ENCODE data around the gene CNTNAP2.
"Not testable (repeated sequence)": the region's sequence is repeated elsewhere in the genome, so short reads cannot be mapped to it uniquely, and the experiment has no call there.

CNTNAP2 gene

GRCh38 chr7:147593271-147594057 is 1476.9 kb downstream of the CNTNAP2 start:
- H3K9ac ChIP-seq (ENCODE audit: insufficient read length), result no peak overlapping the region
- TF ChIP-seq FOXP2 (optimal IDR thresholded peaks at IDR 0.05; ENCODE audit: control extremely low read depth, extremely low read length, insufficient read depth), result no peak
- TF ChIP-seq POLR2AphosphoS5 (IDR thresholded peaks at IDR 0.05; ENCODE audit: borderline replicate concordance, low read depth, low read length), result no peak
- TF ChIP-seq EZH2 (IDR thresholded peaks at IDR 0.05), result no peak
- no peaks in the 10 kb centered on the region for H3K36me3 ChIP-seq (ENCODE audit: insufficient read depth, low read length)
- DNase-seq (ENCODE audit: low read depth, low spot score), result no peak
- H3K27ac ChIP-seq, result no peak overlapping the region
- H3K9me3 ChIP-seq (ENCODE audit: low read depth, low read length), result no peaks in the 10 kb centered on the region
- no peak overlapping the region for H3K4me3 ChIP-seq

GRCh38 chr7:147595042-147595441 is 1478.4 kb downstream of the CNTNAP2 start:
- Histone ChIP-seq H3K9ac (ENCODE audit: insufficient read length) (no peak overlapping the region), H3K4me3 (no peak overlapping the region), H3K9me3 (ENCODE audit: low read depth, low read length) (no peaks in the 10 kb centered on the region), H3K36me3 (ENCODE audit: insufficient read depth, low read length) (no peaks in the 10 kb centered on the region), H3K27ac (no peak overlapping the region)
- no peak for DNase-seq (ENCODE audit: low read depth, low spot score)
- TF ChIP-seq POLR2AphosphoS5 (IDR thresholded peaks at IDR 0.05; ENCODE audit: borderline replicate concordance, low read depth, low read length) (no peak), FOXP2 (optimal IDR thresholded peaks at IDR 0.05; ENCODE audit: control extremely low read depth, extremely low read length, insufficient read depth) (no peak), EZH2 (IDR thresholded peaks at IDR 0.05) (no peak)

GRCh38 chr7:147598687-147599086 is 1482.1 kb downstream of the CNTNAP2 start:
- not testable (repeated sequence) for H3K36me3 ChIP-seq (ENCODE audit: insufficient read depth, low read length); H3K9ac ChIP-seq (ENCODE audit: insufficient read length); H3K27ac ChIP-seq; DNase-seq (ENCODE audit: low read depth, low spot score); H3K9me3 ChIP-seq (ENCODE audit: low read depth, low read length); H3K4me3 ChIP-seq

GRCh38 chr7:147605323-147605722 is 1488.7 kb downstream of the CNTNAP2 start:
- Histone ChIP-seq H3K27ac (no peak overlapping the region), H3K9ac (ENCODE audit: insufficient read length) (no peak overlapping the region), H3K9me3 (ENCODE audit: low read depth, low read length) (no peaks in the 10 kb centered on the region), H3K4me3 (no peak overlapping the region), H3K36me3 (ENCODE audit: insufficient read depth, low read length) (no peaks in the 10 kb centered on the region)
- TF ChIP-seq EZH2 (IDR thresholded peaks at IDR 0.05) (no peak), POLR2AphosphoS5 (IDR thresholded peaks at IDR 0.05; ENCODE audit: borderline replicate concordance, low read depth, low read length) (no peak), FOXP2 (optimal IDR thresholded peaks at IDR 0.05; ENCODE audit: control extremely low read depth, extremely low read length, insufficient read depth) (no peak)
- DNase-seq (ENCODE audit: low read depth, low spot score), result no peak

GRCh38 chr7:147607157-147607800 is 1490.7 kb downstream of the CNTNAP2 start:
- no peak overlapping the region for H3K4me3 ChIP-seq
- TF ChIP-seq FOXP2 (optimal IDR thresholded peaks at IDR 0.05; ENCODE audit: control extremely low read depth, extremely low read length, insufficient read depth) (no peak), POLR2AphosphoS5 (IDR thresholded peaks at IDR 0.05; ENCODE audit: borderline replicate concordance, low read depth, low read length) (no peak), EZH2 (IDR thresholded peaks at IDR 0.05) (no peak)
- no peak overlapping the region for H3K9ac ChIP-seq (ENCODE audit: insufficient read length)
- no peak overlapping the region for H3K27ac ChIP-seq
- H3K9me3 ChIP-seq (ENCODE audit: low read depth, low read length), result no peaks in the 10 kb centered on the region
- H3K36me3 ChIP-seq (ENCODE audit: insufficient read depth, low read length), result no peaks in the 10 kb centered on the region
- DNase-seq (ENCODE audit: low read depth, low spot score), result no peak

GRCh38 chr7:147611431-147611830 is 1494.8 kb downstream of the CNTNAP2 start:
- Histone ChIP-seq H3K9ac (ENCODE audit: insufficient read length) (no peak overlapping the region), H3K9me3 (ENCODE audit: low read depth, low read length) (no peaks in the 10 kb centered on the region), H3K4me3 (no peak overlapping the region), H3K27ac (no peak overlapping the region), H3K36me3 (ENCODE audit: insufficient read depth, low read length) (no peaks in the 10 kb centered on the region)
- TF ChIP-seq EZH2 (IDR thresholded peaks at IDR 0.05) (no peak), FOXP2 (optimal IDR thresholded peaks at IDR 0.05; ENCODE audit: control extremely low read depth, extremely low read length, insufficient read depth) (no peak), POLR2AphosphoS5 (IDR thresholded peaks at IDR 0.05; ENCODE audit: borderline replicate concordance, low read depth, low read length) (no peak)
- DNase-seq (ENCODE audit: low read depth, low spot score), result no peak

GRCh38 chr7:147635288-147635687 is 1518.7 kb downstream of the CNTNAP2 start:
- Histone ChIP-seq H3K9me3 (ENCODE audit: low read depth, low read length) (no peaks in the 10 kb centered on the region), H3K27ac (no peak overlapping the region), H3K9ac (ENCODE audit: insufficient read length) (no peak overlapping the region), H3K4me3 (no peak overlapping the region), H3K36me3 (ENCODE audit: insufficient read depth, low read length) (no peaks in the 10 kb centered on the region)
- TF ChIP-seq FOXP2 (optimal IDR thresholded peaks at IDR 0.05; ENCODE audit: control extremely low read depth, extremely low read length, insufficient read depth), result no peak
- no peak for TF ChIP-seq EZH2 (IDR thresholded peaks at IDR 0.05)
- TF ChIP-seq POLR2AphosphoS5 (IDR thresholded peaks at IDR 0.05; ENCODE audit: borderline replicate concordance, low read depth, low read length), result no peak
- DNase-seq (ENCODE audit: low read depth, low spot score), result no peak

- Histone ChIP-seq H3K9me3 (ENCODE audit: low read depth, low read length) (no peaks in the 10 kb centered on the region), H3K27ac (no peak overlapping the region), H3K4me3 (no peak overlapping the region), H3K36me3 (ENCODE audit: insufficient read depth, low read length) (no peaks in the 10 kb centered on the region), H3K9ac (ENCODE audit: insufficient read length) (no peak overlapping the region)
- no peak for DNase-seq (ENCODE audit: low read depth, low spot score)
- TF ChIP-seq FOXP2 (optimal IDR thresholded peaks at IDR 0.05; ENCODE audit: control extremely low read depth, extremely low read length, insufficient read depth) (no peak), EZH2 (IDR thresholded peaks at IDR 0.05) (no peak), POLR2AphosphoS5 (IDR thresholded peaks at IDR 0.05; ENCODE audit: borderline replicate concordance, low read depth, low read length) (no peak)
These were observed 1520.0 kb downstream of the CNTNAP2 start for GRCh38 chr7:147636553-147636952.
